H1 (cell line): ENCODE measurements around the gene DGKH. TPM values are rescaled to one million over a fixed set of nuclear protein-coding genes. Genes with fewer than 3 reads are reported as not detected.

Experiments used
- CTCF ChIA-PET: fragments of 300-600 bp; sonication (Branson Sonifier 250); formaldehyde crosslinking; loops from one replicate; lab custom pipeline; 2021; ENCODE audit not compliant: partially characterized antibody; lab: Charles Lee
- POLR2A ChIA-PET: fragments of 300-600 bp; sonication (Branson Sonifier 250); formaldehyde crosslinking; loops from one replicate; lab custom pipeline; 2021; ENCODE audit warnings: inconsistent platforms; ENCODE audit not compliant: partially characterized antibody; lab: Charles Lee
- DNase-seq, 2 experiments: peaks; one replicate each; pipeline versions ENCODE4 v3.0.0 to v3.0.0-alpha.2; 2010 to 2022; ENCODE audit warnings: low spot score in 2 of 2, low read depth in 1 of 2, mixed read lengths in 1 of 2
- FAIRE-seq: peaks from 2 replicates; lab custom pipeline; 2011; peaks lifted over from hg19 to GRCh38; lab: Jason Lieb, UNC
- H2AFZ ChIP-seq: 2 replicates; pipeline ENCODE4 v1.8.1; 2012; ENCODE audit warnings: low read length, inconsistent platforms
- H2AK5ac ChIP-seq: 2 replicates; pipeline ENCODE4 v1.6.1; 2013; ENCODE audit warnings: low read depth, low read length
- H2BK120ac ChIP-seq: replicated peaks from 2 replicates; pipeline ENCODE3; 2013; ENCODE audit warnings: low read depth, low read length, inconsistent platforms
- H2BK12ac ChIP-seq: 2 replicates; pipeline ENCODE4 v1.6.1; 2013; ENCODE audit warnings: low read depth, low read length
- H2BK15ac ChIP-seq: 2 replicates; pipeline ENCODE4 v1.6.1; 2013; ENCODE audit warnings: low read length
- H2BK20ac ChIP-seq: 2 replicates; pipeline ENCODE4 v1.6.1; 2013; ENCODE audit warnings: low read length
- H2BK5ac ChIP-seq: 2 replicates; pipeline ENCODE4 v1.6.1; 2013; ENCODE audit warnings: low read depth, low read length
- H3K14ac ChIP-seq: 2 replicates; pipeline ENCODE4 v1.6.1; 2013; ENCODE audit warnings: inconsistent platforms; ENCODE audit not compliant: insufficient read length
- H3K18ac ChIP-seq: 2 replicates; pipeline ENCODE4 v1.6.1; 2013; ENCODE audit warnings: low read length; ENCODE audit errors: extremely low read depth
- H3K23ac ChIP-seq: 2 replicates; pipeline ENCODE4 v1.6.1; 2013; ENCODE audit warnings: inconsistent platforms; ENCODE audit not compliant: insufficient read length
- H3K23me2 ChIP-seq: 2 replicates; pipeline ENCODE4 v1.6.1; 2013; ENCODE audit warnings: low read depth, low read length
- H3K27ac ChIP-seq: 2 replicates; pipeline ENCODE4 v1.6.1; 2011; ENCODE audit warnings: low read depth, low read length, inconsistent platforms
- H3K27me3 ChIP-seq, 4 experiments: replicated peaks in 1 of 4; 1 replicate in 1 of 4; 2 replicates in 3 of 4; pipeline versions ENCODE4 v1.6.1 to v1.8.1; 2011 to 2013; ENCODE audit warnings: low read length in 3 of 4, mild to moderate bottlenecking in 3 of 4, inconsistent platforms in 2 of 4, mixed read lengths in 2 of 4, moderate library complexity in 1 of 4; ENCODE audit not compliant: control insufficient read depth in 3 of 4, insufficient read depth in 3 of 4; ENCODE audit errors: extremely low read depth in 1 of 4
- H3K36me3 ChIP-seq, 4 experiments: 2 replicates each; pipeline versions ENCODE4 v1.6.1 to v1.8.1; 2011 to 2013; ENCODE audit warnings: mild to moderate bottlenecking in 4 of 4, low read length in 3 of 4, moderate library complexity in 2 of 4, control low read depth in 1 of 4, inconsistent platforms in 1 of 4; ENCODE audit not compliant: insufficient read depth in 4 of 4, control insufficient read depth in 2 of 4
- H3K4ac ChIP-seq: replicated peaks from 2 replicates; pipeline ENCODE3; 2013; ENCODE audit warnings: low read length, low read depth, mixed read lengths, inconsistent platforms; ENCODE audit not compliant: insufficient read length
- H3K4me1 ChIP-seq, 4 experiments: replicated peaks in 1 of 4; 1 replicate in 1 of 4; 2 replicates in 3 of 4; pipeline versions ENCODE4 v1.6.1 to v1.8.1; 2011 to 2013; ENCODE audit warnings: low read length in 3 of 4, inconsistent platforms in 2 of 4, mixed read lengths in 1 of 4; ENCODE audit not compliant: insufficient read depth in 4 of 4, control insufficient read depth in 3 of 4
- H3K4me2 ChIP-seq, 2 experiments: 2 replicates each; pipeline versions ENCODE4 v1.6.1 to v1.8.1; 2011 to 2013; ENCODE audit warnings: low read depth in 2 of 2, low read length in 2 of 2, control low read depth in 1 of 2, inconsistent platforms in 1 of 2, mild to moderate bottlenecking in 1 of 2; ENCODE audit not compliant: insufficient read depth in 1 of 2
- H3K4me3 ChIP-seq, 4 experiments: fragments of 200-600, 300-600 bp in 1 of 4; sonication (generic), shearing (Covaris generic), sonication (Bioruptor Twin) in 1 of 4; 2 replicates each; pipeline versions ENCODE4 v1.5.1 to v1.8.1; 2011 to 2016; ENCODE audit warnings: low read length in 4 of 4, low read depth in 3 of 4, control low read depth in 2 of 4, inconsistent platforms in 2 of 4, mild to moderate bottlenecking in 2 of 4, mixed read lengths in 1 of 4, moderate library complexity in 1 of 4; ENCODE audit not compliant: insufficient read depth in 2 of 4; ENCODE audit errors: extremely low read depth in 1 of 4
- H3K56ac ChIP-seq: replicated peaks from 2 replicates; pipeline ENCODE3; 2013; ENCODE audit warnings: low read depth, mild to moderate bottlenecking, mixed read lengths, low read length, inconsistent platforms; ENCODE audit not compliant: insufficient read length
- H3K79me1 ChIP-seq: 2 replicates; pipeline ENCODE4 v1.6.1; 2013; ENCODE audit warnings: low read depth, low read length, control low read depth
- H3K79me2 ChIP-seq, 2 experiments: 2 replicates each; pipeline versions ENCODE4 v1.6.1 to v1.8.1; 2012 to 2013; ENCODE audit warnings: low read length in 2 of 2, mild to moderate bottlenecking in 2 of 2, inconsistent platforms in 1 of 2; ENCODE audit not compliant: insufficient read depth in 2 of 2, control insufficient read depth in 1 of 2
- H3K9ac ChIP-seq, 4 experiments: replicated peaks in 1 of 4; 1 replicate in 1 of 4; 2 replicates in 3 of 4; pipeline versions ENCODE4 v1.6.1 to v1.8.1; 2011 to 2013; ENCODE audit warnings: low read depth in 3 of 4, low read length in 3 of 4, control low read depth in 2 of 4, mild to moderate bottlenecking in 2 of 4, moderate library complexity in 2 of 4, inconsistent platforms in 1 of 4; ENCODE audit errors: extremely low read depth in 1 of 4
- H3K9me3 ChIP-seq, 2 experiments: 2 replicates each; pipeline versions ENCODE4 v1.6.1 to v1.8.1; 2012 to 2013; ENCODE audit warnings: mild to moderate bottlenecking in 2 of 2, moderate library complexity in 2 of 2, control low read depth in 1 of 2, inconsistent platforms in 1 of 2, low read depth in 1 of 2, low read length in 1 of 2, mixed read lengths in 1 of 2; ENCODE audit not compliant: insufficient read depth in 2 of 2
- H4K20me1 ChIP-seq, 2 experiments: replicated peaks in 1 of 2; 2 replicates each; pipeline versions ENCODE3 to v1.8.1; 2011 to 2013; ENCODE audit warnings: inconsistent platforms in 2 of 2, low read length in 2 of 2, mild to moderate bottlenecking in 1 of 2; ENCODE audit not compliant: insufficient read depth in 2 of 2, control insufficient read depth in 1 of 2
- H4K5ac ChIP-seq: 2 replicates; pipeline ENCODE4 v1.6.1; 2013; ENCODE audit warnings: low read length, low read depth, mixed read lengths, inconsistent platforms; ENCODE audit not compliant: insufficient read length
- H4K8ac ChIP-seq: 2 replicates; pipeline ENCODE4 v1.8.0; 2013; ENCODE audit warnings: mild to moderate bottlenecking, moderate library complexity, low read length, inconsistent platforms; ENCODE audit not compliant: insufficient read depth; ENCODE audit errors: extremely low read depth
- H4K91ac ChIP-seq: replicated peaks from 2 replicates; pipeline ENCODE3; 2013; ENCODE audit warnings: low read length, mixed read lengths, inconsistent platforms; ENCODE audit not compliant: insufficient read length
- ATF3 ChIP-seq: IDR thresholded peaks from 2 replicates; pipeline ENCODE4 v1.6.1; 2011; ENCODE audit warnings: low read depth, mild to moderate bottlenecking, low read length; ENCODE audit not compliant: insufficient read depth
- CHD2 ChIP-seq: IDR thresholded peaks from 2 replicates; pipeline ENCODE4 v1.6.1; 2012; ENCODE audit warnings: low read length, improper control_type of control experiment
- CREB1 ChIP-seq: IDR thresholded peaks from 2 replicates; pipeline ENCODE4 v1.6.1; 2012; ENCODE audit warnings: inconsistent platforms
- JUND ChIP-seq: IDR thresholded peaks from 2 replicates; pipeline ENCODE4 v1.6.1; 2011; ENCODE audit warnings: mild to moderate bottlenecking, improper control_type of control experiment, low read length
- KDM1A ChIP-seq: fragments of 200-600, 300-600 bp; sonication (generic); IDR thresholded peaks from 2 replicates; pipeline ENCODE4 v1.7.1; 2016; ENCODE audit warnings: mild to moderate bottlenecking, low read length, borderline replicate concordance
- RAD21 ChIP-seq, 2 experiments: IDR thresholded peaks in 1 of 2; conservative IDR thresholded peaks in 1 of 2; 2 replicates each; pipeline ENCODE4 v1.6.1; 2011; ENCODE audit warnings: low read depth in 2 of 2, low read length in 2 of 2, improper control_type of control experiment in 1 of 2, inconsistent platforms in 1 of 2, mild to moderate bottlenecking in 1 of 2, moderate library complexity in 1 of 2
- RFX5 ChIP-seq: IDR thresholded peaks from 2 replicates; pipeline ENCODE4 v1.6.1; 2011; ENCODE audit warnings: low read depth, low read length, improper control_type of control experiment, borderline replicate concordance
- RNF2 ChIP-seq: fragments of 200-900, 300-1000 bp; sonication (generic); IDR thresholded peaks from 2 replicates; pipeline ENCODE4 v1.7.1; 2016; ENCODE audit warnings: borderline replicate concordance, low read depth, mild to moderate bottlenecking, antibody characterized with exemption, low read length; ENCODE audit not compliant: poor library complexity, severe bottlenecking; ENCODE audit errors: missing control alignments
- RXRA ChIP-seq: IDR thresholded peaks from 2 replicates; pipeline ENCODE4 v1.6.1; 2011; ENCODE audit warnings: low read depth, mild to moderate bottlenecking, low read length, moderate library complexity; ENCODE audit not compliant: insufficient read depth
- SIX5 ChIP-seq: IDR thresholded peaks from 2 replicates; pipeline ENCODE4 v1.6.1; 2011; ENCODE audit warnings: mild to moderate bottlenecking, low read depth, low read length
- SP2 ChIP-seq: IDR thresholded peaks from 2 replicates; pipeline ENCODE4 v1.6.1; 2012; ENCODE audit warnings: mild to moderate bottlenecking, low read length, inconsistent platforms
- WGBS, 2 experiments: shearing (Covaris generic) in 1 of 2; methylation state at CpG; one replicate each; pipeline versions ENCODE4 v1.1.6 to v1.1.7; 2013 to 2015; ENCODE audit warnings: low lambda C conversion rate in 2 of 2, mixed read lengths in 2 of 2, inconsistent platforms in 1 of 2, low coverage in 1 of 2, missing lambda C conversion rate in 1 of 2; ENCODE audit not compliant: insufficient replicate concordance in 2 of 2, insufficient coverage in 1 of 2, insufficient read length in 1 of 2; ENCODE audit errors: extremely low coverage in 1 of 2, missing lambda C conversion rate in 1 of 2; 5-methylcytosine and 5-hydroxymethylcytosine counted together
- polyA plus RNA-seq, 7 experiments: library from polyadenylated mRNA; depleted of rRNA in 3 of 7; stranded (reverse) in 5 of 7; unstranded in 2 of 7; fragments of >200 nt in 5 of 7; fragments of 200-250 nt in 2 of 7; gene quantifications; 1 replicate in 5 of 7; 2 replicates in 1 of 7; 4 replicates in 1 of 7; pipeline versions ENCODE4 v1.2.1 to v1.2.3, GENCODE V29; 2011 to 2013; ENCODE audit warnings: missing spikeins in 2 of 7, mixed read lengths in 2 of 7
- total RNA-seq: library from RNA; stranded (reverse); fragmentation: NEBNext Ultra II Directional; extraction: Animal tissue kit (Norgen Biotek cat#: 25700); gene quantifications from 2 replicates; pipeline ENCODE4 v1.2.1, GENCODE V29; 2021

The DGKH gene
- total and polyA plus RNA-seq, 2 of the 8 experiments (the other 6 are each of a cell fraction or from before 2014, with no cell fraction given): 2.1 to 7.9 TPM

- CTCF ChIA-PET: interaction anchor here (1.3 to 1.6 kb wide), 2 partner anchors 31 to 397 kb away, joined by 3 read pairs; no protein-coding TSS in a partner anchor
- POLR2A ChIA-PET: no interaction called here
Measured at GRCh38 chr13:42102961-42103865, 54.8 kb downstream of the DGKH start.

More at GRCh38 chr13:42102961-42103865, 54.8 kb downstream of the DGKH start:
- Histone ChIP-seq H4K91ac (no peak overlapping the region), H3K9ac (no peak overlapping the region), H3K4me2 (no peak overlapping the region), H3K79me1 (peaks cover 3% of the 10 kb centered on the region; the same call in 1 of the 2 replicates), H3K23ac (no peak overlapping the region), H2AFZ (no peak overlapping the region), H3K79me2 (0 out of 4 replicates have a peak, but pooled peaks cover 0 to 2% of the 10 kb centered on the region in 2 experiments), H3K23me2 (no peaks in the 10 kb centered on the region; the same call in 1 of the 2 replicates), H3K9me3 (no peaks in the 10 kb centered on the region), H3K4me3 (no peak overlapping the region), H3K4me1 (peaks cover 0 to 2% (median 0%) of the 10 kb centered on the region in 4 experiments; a peak in 1 of 7 replicates), H4K8ac (no peak overlapping the region), H3K36me3 (no peaks in the 10 kb centered on the region), H2BK5ac (no peak overlapping the region), H3K18ac (no peak overlapping the region), H2BK120ac (no peak overlapping the region), H3K56ac (no peak overlapping the region), H2BK20ac (no peak overlapping the region), H2AK5ac (no peak overlapping the region), H2BK15ac (no peak overlapping the region), H3K27ac (no peak overlapping the region), H4K5ac (no peak overlapping the region), H3K4ac (no peak overlapping the region), H4K20me1 (peaks cover 0 to 3% of the 10 kb centered on the region in 2 experiments), H3K14ac (no peak overlapping the region), H2BK12ac (no peak overlapping the region)
- 87% methylated on average over 5 of the region's 5 CpGs; no CpG with 5 or more reads in 1 of the 2 experiments for WGBS, 2 experiments
- no peak for DNase-seq
- FAIRE-seq: no peak
- TF ChIP-seq KDM1A (no peak), JUND (no peak), ATF3 (no peak), SP2 (no peak), SIX5 (no peak), CHD2 (no peak), RAD21 (IDR thresholded peaks at IDR 0.05 in 1 of 2, conservative IDR thresholded peaks at IDR 0.05 in 1 of 2; ENCODE audit: low read depth in 2 of 2, low read length in 2 of 2) (no peak), CREB1 (no peak), RNF2 (no peak), RFX5 (no peak), RXRA (no peak)
- TF ChIP-seq, all 59 proteins: peak for 0
- no peaks in the 10 kb centered on the region for H3K27me3 ChIP-seq
